ENCODE results near the gene HYAL1.
A peak's percentile ranks its signal among the peaks of the same experiment; 100 is the strongest.
"Not testable (repeated sequence)": the region's sequence is repeated elsewhere in the genome, so short reads cannot be mapped to it uniquely, and the experiment has no call there.

HYAL1 gene

GRCh38 chr3:50275996-50276761 is 27.2 kb downstream of the HYAL1 start:
- H3K27me3 ChIP-seq (ENCODE audit: control insufficient read depth in 1 of 2, insufficient read depth in 2 of 2, low read length in 2 of 2) = peaks cover 5 to 20% of the 10 kb centered on the region in 2 donors
- H3K27ac ChIP-seq (ENCODE audit: low read length) = no peak overlapping the region
- H3K4me1 ChIP-seq (ENCODE audit: control insufficient read depth, insufficient read depth, low read length) = peaks cover 32% of the 10 kb centered on the region
- H3K9ac ChIP-seq (ENCODE audit: low read length in 2 of 2) = no peak overlapping the region
- H3K36me3 ChIP-seq (ENCODE audit: control insufficient read depth in 2 of 2, insufficient read depth in 2 of 2, low read length in 2 of 2) = no peaks in the 10 kb centered on the region
- no peak overlapping the region for H3K4me3 ChIP-seq (ENCODE audit: low read length in 2 of 2)
- no peaks in the 10 kb centered on the region for H3K9me3 ChIP-seq (ENCODE audit: control insufficient read depth in 2 of 2, low read length in 2 of 2)

DNA sequence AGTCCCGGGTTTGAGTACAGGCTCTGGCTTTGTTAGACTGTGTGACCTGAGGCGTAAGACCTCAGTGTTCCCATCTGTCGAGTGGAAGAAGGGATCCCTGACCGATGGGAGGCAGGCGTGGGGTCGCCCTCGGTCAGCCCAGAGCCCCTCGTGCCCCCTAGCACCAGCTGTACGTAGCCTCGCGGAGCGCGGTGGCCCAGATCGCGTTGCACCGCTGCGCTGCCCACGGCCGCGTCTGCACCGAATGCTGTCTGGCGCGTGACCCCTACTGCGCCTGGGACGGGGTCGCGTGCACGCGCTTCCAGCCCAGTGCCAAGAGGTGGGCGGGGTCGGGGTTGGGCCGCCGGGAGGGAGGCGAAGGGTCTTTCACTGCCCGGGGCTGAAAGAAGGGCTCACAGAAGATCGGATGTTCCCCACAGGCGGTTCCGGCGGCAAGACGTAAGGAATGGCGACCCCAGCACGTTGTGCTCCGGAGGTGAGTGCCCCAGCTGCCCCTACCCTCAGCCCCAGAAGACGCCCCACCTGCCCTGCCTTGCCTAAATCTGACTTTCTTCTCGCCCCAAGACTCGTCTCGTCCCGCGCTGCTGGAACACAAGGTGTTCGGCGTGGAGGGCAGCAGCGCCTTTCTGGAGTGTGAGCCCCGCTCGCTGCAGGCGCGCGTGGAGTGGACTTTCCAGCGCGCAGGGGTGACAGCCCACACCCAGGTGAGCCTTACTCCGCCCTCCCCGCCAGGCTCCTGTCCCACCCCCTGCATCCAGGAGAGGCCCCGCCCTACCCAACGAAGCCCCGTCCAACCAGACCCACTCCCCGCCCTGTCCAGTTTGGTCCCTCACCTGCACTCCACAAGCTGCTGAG is 28.0 kb downstream of the HYAL1 start:
- peaks cover 35% of the 10 kb centered on the region for H3K4me1 ChIP-seq (ENCODE audit: control insufficient read depth, insufficient read depth, low read length)
- H3K4me3 ChIP-seq (ENCODE audit: low read length in 2 of 2) = no peak overlapping the region
- H3K36me3 ChIP-seq (ENCODE audit: control insufficient read depth in 2 of 2, insufficient read depth in 2 of 2, low read length in 2 of 2) = no peaks in the 10 kb centered on the region
- H3K9me3 ChIP-seq (ENCODE audit: control insufficient read depth in 2 of 2, low read length in 2 of 2) = no peaks in the 10 kb centered on the region
- no peak overlapping the region for H3K9ac ChIP-seq (ENCODE audit: low read length in 2 of 2)
- H3K27me3 ChIP-seq (ENCODE audit: control insufficient read depth in 1 of 2, insufficient read depth in 2 of 2, low read length in 2 of 2) = peaks cover 5 to 20% of the 10 kb centered on the region in 2 donors
- H3K27ac ChIP-seq (ENCODE audit: low read length) = no peak overlapping the region

DNA sequence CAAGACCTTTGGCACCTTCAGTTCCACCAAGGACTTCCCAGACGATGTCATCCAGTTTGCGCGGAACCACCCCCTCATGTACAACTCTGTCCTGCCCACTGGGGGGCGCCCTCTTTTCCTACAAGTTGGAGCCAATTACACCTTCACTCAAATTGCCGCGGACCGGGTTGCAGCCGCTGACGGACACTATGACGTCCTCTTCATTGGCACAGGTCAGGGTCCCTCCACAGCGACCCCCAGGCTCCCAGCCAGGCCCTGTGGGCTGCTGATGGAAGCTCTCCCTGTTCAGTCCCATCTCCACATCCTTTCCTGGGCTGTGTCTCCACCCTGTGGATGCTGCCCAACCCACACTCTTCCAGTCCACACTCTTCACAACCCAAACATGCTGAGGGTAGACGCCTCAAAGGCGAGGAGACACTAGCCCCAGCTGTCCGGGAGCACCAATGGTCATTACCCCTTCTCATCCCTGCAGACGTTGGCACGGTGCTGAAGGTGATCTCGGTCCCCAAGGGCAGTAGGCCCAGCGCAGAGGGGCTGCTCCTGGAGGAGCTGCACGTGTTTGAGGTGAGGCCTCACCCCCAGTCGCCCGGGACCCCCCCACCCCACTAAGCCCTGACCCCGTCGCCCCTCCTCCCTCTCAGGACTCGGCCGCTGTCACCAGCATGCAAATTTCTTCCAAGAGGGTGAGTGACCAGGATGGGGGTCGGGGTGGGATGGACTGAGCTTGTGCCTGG is 28.8 kb downstream of the HYAL1 start:
- Histone ChIP-seq H3K27me3 (ENCODE audit: control insufficient read depth in 1 of 2, insufficient read depth in 2 of 2, low read length in 2 of 2) (peaks cover 5 to 20% of the 10 kb centered on the region in 2 donors), H3K4me1 (ENCODE audit: control insufficient read depth, insufficient read depth, low read length) (peaks cover 41% of the 10 kb centered on the region), H3K27ac (ENCODE audit: low read length) (no peak overlapping the region), H3K36me3 (ENCODE audit: control insufficient read depth in 2 of 2, insufficient read depth in 2 of 2, low read length in 2 of 2) (no peaks in the 10 kb centered on the region), H3K9ac (ENCODE audit: low read length in 2 of 2) (no peak overlapping the region), H3K4me3 (ENCODE audit: low read length in 2 of 2) (no peak overlapping the region), H3K9me3 (ENCODE audit: control insufficient read depth in 2 of 2, low read length in 2 of 2) (no peaks in the 10 kb centered on the region)

- Histone ChIP-seq H3K9ac (ENCODE audit: low read length in 2 of 2) (no peak overlapping the region), H3K4me1 (ENCODE audit: control insufficient read depth, insufficient read depth, low read length) (peaks cover 41% of the 10 kb centered on the region), H3K27ac (ENCODE audit: low read length) (no peak overlapping the region), H3K27me3 (ENCODE audit: control insufficient read depth in 1 of 2, insufficient read depth in 2 of 2, low read length in 2 of 2) (peaks cover 5 to 20% of the 10 kb centered on the region in 2 donors), H3K36me3 (ENCODE audit: control insufficient read depth in 2 of 2, insufficient read depth in 2 of 2, low read length in 2 of 2) (no peaks in the 10 kb centered on the region), H3K4me3 (ENCODE audit: low read length in 2 of 2) (no peak overlapping the region), H3K9me3 (ENCODE audit: control insufficient read depth in 2 of 2, low read length in 2 of 2) (no peaks in the 10 kb centered on the region)
These were observed 29.7 kb downstream of the HYAL1 start for GRCh38 chr3:50273689-50274065.

DNA sequence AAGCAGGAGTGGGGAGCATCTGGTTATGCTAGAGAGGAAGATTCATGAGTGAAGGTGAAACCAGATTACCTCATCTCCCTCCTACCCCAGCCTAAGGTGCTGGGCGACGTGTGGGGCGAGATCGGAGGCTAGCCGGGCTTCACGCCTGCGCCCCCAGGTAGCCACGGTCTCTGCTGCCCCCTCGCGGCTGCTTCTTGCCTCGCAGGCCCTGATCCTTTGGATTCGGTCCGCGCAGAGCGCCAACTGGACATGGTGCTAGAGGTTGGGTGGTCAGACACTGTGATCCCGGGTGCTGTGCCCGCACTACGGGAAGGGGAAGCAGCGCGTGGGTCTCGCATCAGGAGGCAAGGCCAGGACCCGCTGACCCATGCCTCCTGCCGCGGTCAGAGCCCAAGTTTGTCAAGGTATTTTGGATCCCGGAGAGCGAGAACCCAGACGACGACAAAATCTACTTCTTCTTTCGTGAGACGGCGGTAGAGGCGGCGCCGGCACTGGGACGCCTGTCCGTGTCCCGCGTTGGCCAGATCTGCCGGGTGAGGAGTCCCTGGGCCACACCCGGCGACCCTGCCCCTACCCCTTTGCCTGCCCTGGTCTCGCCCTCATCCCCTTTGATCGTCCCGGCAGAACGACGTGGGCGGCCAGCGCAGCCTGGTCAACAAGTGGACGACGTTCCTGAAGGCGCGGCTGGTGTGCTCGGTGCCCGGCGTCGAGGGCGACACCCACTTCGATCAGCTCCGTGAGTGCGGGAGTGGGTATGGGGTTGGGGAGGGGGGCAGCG is 30.3 kb downstream of the HYAL1 start:
- Histone ChIP-seq H3K4me1 (ENCODE audit: control insufficient read depth, insufficient read depth, low read length) (peaks cover 41% of the 10 kb centered on the region), H3K4me3 (ENCODE audit: low read length in 2 of 2) (peak overlapping the region in 1 of 2 donors; percentile 70), H3K9ac (ENCODE audit: low read length in 2 of 2) (peak overlapping the region in 1 of 2 donors; percentile 60), H3K27ac (ENCODE audit: low read length) (no peak overlapping the region), H3K36me3 (ENCODE audit: control insufficient read depth in 2 of 2, insufficient read depth in 2 of 2, low read length in 2 of 2) (no peaks in the 10 kb centered on the region), H3K27me3 (ENCODE audit: control insufficient read depth in 1 of 2, insufficient read depth in 2 of 2, low read length in 2 of 2) (peaks cover 5 to 20% of the 10 kb centered on the region in 2 donors), H3K9me3 (ENCODE audit: control insufficient read depth in 2 of 2, low read length in 2 of 2) (no peaks in the 10 kb centered on the region)

GRCh38 chr3:50272538-50272910 is 30.9 kb downstream of the HYAL1 start:
- Histone ChIP-seq H3K27me3 (ENCODE audit: control insufficient read depth in 1 of 2, insufficient read depth in 2 of 2, low read length in 2 of 2) (peaks cover 5 to 20% of the 10 kb centered on the region in 2 donors), H3K4me1 (ENCODE audit: control insufficient read depth, insufficient read depth, low read length) (peaks cover 43% of the 10 kb centered on the region)
- H3K27ac ChIP-seq (ENCODE audit: low read length); H3K36me3 ChIP-seq (ENCODE audit: control insufficient read depth in 2 of 2, insufficient read depth in 2 of 2, low read length in 2 of 2); H3K4me3 ChIP-seq (ENCODE audit: low read length in 2 of 2); H3K9ac ChIP-seq (ENCODE audit: low read length in 2 of 2); H3K9me3 ChIP-seq (ENCODE audit: control insufficient read depth in 2 of 2, low read length in 2 of 2): not testable (repeated sequence)

DNA sequence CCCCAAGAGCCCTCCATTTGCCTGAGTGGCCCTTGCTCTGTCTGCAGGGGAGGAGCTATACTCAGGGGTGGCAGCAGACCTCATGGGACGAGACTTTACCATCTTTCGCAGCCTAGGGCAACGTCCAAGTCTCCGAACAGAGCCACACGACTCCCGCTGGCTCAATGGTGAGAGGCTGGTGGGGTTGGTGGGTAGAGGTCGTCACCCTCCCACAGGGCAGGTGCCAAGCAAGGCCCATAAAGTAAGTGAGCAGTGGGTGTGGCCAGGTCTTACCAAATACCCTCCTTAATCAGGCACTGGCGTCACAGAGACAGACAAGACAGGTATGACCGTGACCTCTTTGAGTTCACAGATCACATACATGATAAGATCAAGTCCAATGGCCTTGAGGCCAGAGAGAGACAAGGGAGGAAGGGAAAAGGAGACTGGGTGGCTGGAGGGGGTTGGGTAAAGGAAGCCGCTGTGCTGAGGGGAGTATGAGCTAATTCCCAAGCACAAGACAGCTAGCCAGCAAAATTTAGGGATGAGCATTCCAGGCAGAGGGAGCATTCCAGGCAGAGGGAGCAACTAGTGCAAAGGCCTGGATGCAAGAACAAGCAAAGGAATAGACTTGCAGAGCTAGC is 31.9 kb downstream of the HYAL1 start:
- Histone ChIP-seq H3K27me3 (ENCODE audit: control insufficient read depth in 1 of 2, insufficient read depth in 2 of 2, low read length in 2 of 2) (peaks cover 5 to 20% of the 10 kb centered on the region in 2 donors), H3K4me3 (ENCODE audit: low read length in 2 of 2) (no peak overlapping the region), H3K36me3 (ENCODE audit: control insufficient read depth in 2 of 2, insufficient read depth in 2 of 2, low read length in 2 of 2) (no peaks in the 10 kb centered on the region), H3K4me1 (ENCODE audit: control insufficient read depth, insufficient read depth, low read length) (peaks cover 54% of the 10 kb centered on the region), H3K9ac (ENCODE audit: low read length in 2 of 2) (no peak overlapping the region), H3K27ac (ENCODE audit: low read length) (no peak overlapping the region), H3K9me3 (ENCODE audit: control insufficient read depth in 2 of 2, low read length in 2 of 2) (no peaks in the 10 kb centered on the region)

DNA sequence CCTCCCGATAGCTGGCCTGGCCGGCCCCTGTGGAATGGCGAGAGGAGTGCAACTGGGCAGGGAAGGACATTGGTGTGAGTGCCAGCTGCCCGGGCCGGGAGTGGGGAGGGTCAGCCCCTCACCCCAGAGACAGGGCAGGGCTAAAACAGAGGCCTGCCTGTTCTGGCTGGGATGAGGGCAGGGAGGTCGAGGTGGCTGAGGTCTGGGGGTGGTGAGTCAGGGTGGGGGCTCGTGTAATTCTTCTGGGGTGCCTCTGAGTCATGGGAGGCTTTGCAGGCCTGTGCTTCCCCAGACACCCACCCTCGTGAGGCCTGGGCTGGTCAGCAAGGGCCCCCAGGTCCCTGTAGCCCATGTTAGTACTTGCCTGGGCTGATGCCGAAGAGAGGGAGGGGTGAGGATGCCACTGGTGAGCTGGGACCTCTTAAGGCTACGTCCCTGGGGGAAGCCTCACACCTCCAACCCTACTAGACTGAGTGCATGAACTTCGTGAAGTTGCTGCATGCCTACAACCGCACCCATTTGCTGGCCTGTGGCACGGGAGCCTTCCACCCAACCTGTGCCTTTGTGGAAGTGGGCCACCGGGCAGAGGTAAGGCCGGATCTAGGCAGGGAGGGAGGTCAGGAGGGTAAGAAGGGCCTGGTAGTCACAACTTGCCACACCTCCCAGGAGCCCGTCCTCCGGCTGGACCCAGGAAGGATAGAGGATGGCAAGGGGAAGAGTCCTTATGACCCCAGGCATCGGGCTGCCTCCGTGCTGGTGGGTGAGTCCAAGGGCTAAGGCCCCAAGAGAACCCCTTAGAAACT is 32.8 kb downstream of the HYAL1 start:
- H3K27ac ChIP-seq (ENCODE audit: low read length) = no peak overlapping the region
- H3K4me3 ChIP-seq (ENCODE audit: low read length in 2 of 2) = peak overlapping the region in 1 of 2 donors; percentile 78
- H3K9ac ChIP-seq (ENCODE audit: low read length in 2 of 2) = no peak overlapping the region
- H3K4me1 ChIP-seq (ENCODE audit: control insufficient read depth, insufficient read depth, low read length) = peaks cover 62% of the 10 kb centered on the region
- no peaks in the 10 kb centered on the region for H3K36me3 ChIP-seq (ENCODE audit: control insufficient read depth in 2 of 2, insufficient read depth in 2 of 2, low read length in 2 of 2)
- no peaks in the 10 kb centered on the region for H3K9me3 ChIP-seq (ENCODE audit: control insufficient read depth in 2 of 2, low read length in 2 of 2)
- peaks cover 5 to 20% of the 10 kb centered on the region in 2 donors for H3K27me3 ChIP-seq (ENCODE audit: control insufficient read depth in 1 of 2, insufficient read depth in 2 of 2, low read length in 2 of 2)

- Histone ChIP-seq H3K9me3 (ENCODE audit: control insufficient read depth in 2 of 2, low read length in 2 of 2) (no peaks in the 10 kb centered on the region), H3K27me3 (ENCODE audit: control insufficient read depth in 1 of 2, insufficient read depth in 2 of 2, low read length in 2 of 2) (peaks cover 3 to 18% of the 10 kb centered on the region in 2 donors), H3K4me1 (ENCODE audit: control insufficient read depth, insufficient read depth, low read length) (peaks cover 67% of the 10 kb centered on the region), H3K9ac (ENCODE audit: low read length in 2 of 2) (peak overlapping the region in 1 of 2 donors; percentile 13), H3K4me3 (ENCODE audit: low read length in 2 of 2) (peak overlapping the region in 1 of 2 donors; percentile 78), H3K36me3 (ENCODE audit: control insufficient read depth in 2 of 2, insufficient read depth in 2 of 2, low read length in 2 of 2) (no peaks in the 10 kb centered on the region), H3K27ac (ENCODE audit: low read length) (peak overlapping the region; percentile 37)
These were observed 33.4 kb downstream of the HYAL1 start for GRCh38 chr3:50269977-50270413.

Data from stomach smooth muscle (tissue), 2 donors.